Ecto neural progenitor cell (in vitro differentiated cells): ENCODE measurements around the gene CPM.

ENCODE experiments used
- DNase-seq: peaks from one replicate; pipeline ENCODE4 v3.0.0-alpha.2; 2018; ENCODE audit warnings: low spot score

Gene CPM

GRCh38 chr12:68904351-68904962 lies 28.5 kb downstream of the CPM start:
- DNase-seq = no peak

- DNase-seq = no peak
Observed at GRCh38 chr12:68903511-68903910, 29.5 kb downstream of the CPM start.

- no peak for DNase-seq
Observed at GRCh38 chr12:68901551-68901950, 31.4 kb downstream of the CPM start.

- no peak for DNase-seq
Observed at GRCh38 chr12:68901145-68901544, 31.8 kb downstream of the CPM start.

- DNase-seq = no peak
Observed at GRCh38 chr12:68900241-68900640, 32.7 kb downstream of the CPM start.

- no peak for DNase-seq
Observed at GRCh38 chr12:68899251-68899771, 33.7 kb downstream of the CPM start.

- no peak for DNase-seq
Observed at GRCh38 chr12:68896881-68897540, 36.0 kb downstream of the CPM start.

- no peak for DNase-seq
Observed at GRCh38 chr12:68894276-68894855, 38.6 kb downstream of the CPM start.

- DNase-seq = no peak
Observed at GRCh38 chr12:68893741-68894140, 39.2 kb downstream of the CPM start.

GRCh38 chr12:68893201-68893600 lies 39.8 kb downstream of the CPM start:
- no peak for DNase-seq

GRCh38 chr12:68891141-68891540 lies 41.8 kb downstream of the CPM start:
- no peak for DNase-seq

- no peak for DNase-seq
Observed at GRCh38 chr12:68890701-68891113, 42.3 kb downstream of the CPM start.

- DNase-seq = no peak
Observed at GRCh38 chr12:68888243-68888642, 44.7 kb downstream of the CPM start.

- no peak for DNase-seq
Observed at GRCh38 chr12:68887641-68888040, 45.3 kb downstream of the CPM start.

- DNase-seq = no peak
Observed at GRCh38 chr12:68886636-68887572, 46.1 kb downstream of the CPM start.

- no peak for DNase-seq
Observed at GRCh38 chr12:68885381-68885780, 47.6 kb downstream of the CPM start.

GRCh38 chr12:68884251-68884650 lies 48.7 kb downstream of the CPM start:
- no peak for DNase-seq

- DNase-seq = no peak
Observed at GRCh38 chr12:68883151-68883550, 49.8 kb downstream of the CPM start.

- DNase-seq = no peak
Observed at GRCh38 chr12:68882251-68882964, 50.6 kb downstream of the CPM start.

- DNase-seq = no peak
Observed at GRCh38 chr12:68880660-68881325, 52.2 kb downstream of the CPM start.

- DNase-seq = no peak
Observed at GRCh38 chr12:68878846-68879245, 54.1 kb downstream of the CPM start.
